Skeletal muscle satellite cell (primary cell): ENCODE measurements around the gene PKHD1.

Experiments used
- H3K27me3 ChIP-seq: 2 replicates; pipeline ENCODE4 v1.7.0; 2013; ENCODE audit warnings: low read length; ENCODE audit not compliant: control insufficient read depth, insufficient read depth
- H3K36me3 ChIP-seq: 2 replicates; pipeline ENCODE4 v1.7.0; 2013; ENCODE audit warnings: mild to moderate bottlenecking, control low read depth, low read length; ENCODE audit not compliant: insufficient read depth
- H3K4me1 ChIP-seq: 2 replicates; pipeline ENCODE4 v1.7.0; 2013; ENCODE audit warnings: low read length; ENCODE audit not compliant: control insufficient read depth, insufficient read depth
- H3K4me2 ChIP-seq: 2 replicates; pipeline ENCODE4 v1.7.0; 2013; ENCODE audit warnings: mild to moderate bottlenecking, low read length
- H3K4me3 ChIP-seq: 2 replicates; pipeline ENCODE4 v1.7.0; 2013; ENCODE audit warnings: low read length
- H3K9ac ChIP-seq: 2 replicates; pipeline ENCODE4 v1.7.0; 2013; ENCODE audit warnings: mild to moderate bottlenecking, low read depth, low read length, moderate library complexity
- H3K9me3 ChIP-seq: replicated peaks from 2 replicates; pipeline ENCODE4 v1.7.0; 2013; ENCODE audit warnings: mild to moderate bottlenecking, control low read depth, low read length

The PKHD1 gene

DNA sequence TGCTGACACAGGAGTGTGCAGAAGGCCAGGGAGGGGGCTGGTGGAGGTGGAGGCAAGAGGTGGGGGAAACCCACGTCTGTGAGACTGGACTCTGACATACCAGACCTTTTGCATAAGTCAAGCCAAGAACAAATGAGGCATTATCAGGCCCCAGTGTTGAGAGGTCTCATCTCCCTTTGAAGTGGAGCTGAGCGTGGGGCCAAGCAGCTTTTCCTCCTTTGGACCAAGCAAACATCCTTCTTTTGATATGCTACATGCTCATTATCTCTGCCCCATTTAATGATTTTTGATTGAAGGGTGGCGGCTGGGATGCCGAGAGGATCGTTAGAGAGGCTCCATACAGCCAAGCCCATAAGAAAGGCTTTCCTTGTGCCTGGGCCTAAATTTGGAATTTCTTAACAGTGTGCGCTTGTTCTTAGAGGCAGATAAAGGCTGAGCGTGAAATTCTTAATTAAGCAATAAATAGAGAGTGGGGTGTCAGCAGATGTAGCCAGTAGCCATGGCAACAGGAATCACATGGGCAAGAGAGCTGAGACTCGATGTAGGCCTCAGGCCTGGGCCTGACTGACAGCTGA lies 244.5 kb downstream of the PKHD1 start:
- Histone ChIP-seq H3K4me2 (no peak overlapping the region), H3K27me3 (no peaks in the 10 kb centered on the region), H3K9me3 (no peaks in the 10 kb centered on the region), H3K9ac (no peak overlapping the region), H3K4me3 (no peak overlapping the region), H3K4me1 (no peaks in the 10 kb centered on the region), H3K36me3 (no peaks in the 10 kb centered on the region)

- Histone ChIP-seq H3K4me2 (no peak overlapping the region), H3K9ac (no peak overlapping the region)
These were observed 245.2 kb downstream of the PKHD1 start for GRCh38 chr6:51842061-51842803.

GRCh38 chr6:51841626-51842025 lies 245.8 kb downstream of the PKHD1 start:
- Histone ChIP-seq H3K27me3 (no peaks in the 10 kb centered on the region), H3K4me1 (no peaks in the 10 kb centered on the region), H3K9ac (no peak overlapping the region), H3K36me3 (no peaks in the 10 kb centered on the region), H3K4me2 (no peak overlapping the region), H3K9me3 (no peaks in the 10 kb centered on the region), H3K4me3 (no peak overlapping the region)

More at GRCh38 chr6:51842061-51842803, 245.2 kb downstream of the PKHD1 start:
- no peaks in the 10 kb centered on the region for H3K4me1 ChIP-seq
- no peaks in the 10 kb centered on the region for H3K36me3 ChIP-seq
- H3K4me3 ChIP-seq, result no peak overlapping the region
- H3K9me3 ChIP-seq, result no peaks in the 10 kb centered on the region
- H3K27me3 ChIP-seq, result no peaks in the 10 kb centered on the region

- Histone ChIP-seq H3K4me1 (no peaks in the 10 kb centered on the region), H3K4me2 (no peak overlapping the region), H3K27me3 (no peaks in the 10 kb centered on the region), H3K4me3 (no peak overlapping the region), H3K36me3 (no peaks in the 10 kb centered on the region), H3K9ac (no peak overlapping the region), H3K9me3 (no peaks in the 10 kb centered on the region)
These were observed 247.6 kb downstream of the PKHD1 start for GRCh38 chr6:51839726-51840374.

DNA sequence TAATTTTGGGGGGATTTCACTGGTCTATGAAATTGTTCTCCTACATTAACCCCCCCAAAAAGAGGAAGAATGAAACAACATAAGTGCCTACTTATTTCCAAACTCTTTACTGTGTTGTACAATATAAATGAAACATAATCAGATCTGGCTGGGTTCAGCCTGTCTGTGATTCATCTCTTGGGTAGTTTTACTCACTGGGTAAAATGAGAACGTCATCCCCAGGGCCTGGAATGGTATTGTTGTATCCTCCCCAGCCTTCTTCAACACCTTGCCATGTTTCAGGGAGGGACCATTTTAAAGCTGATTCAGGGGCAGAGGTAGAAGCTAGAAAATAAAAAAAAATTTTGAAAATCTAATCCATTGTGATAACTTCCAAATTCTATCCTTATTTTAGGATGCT lies 256.7 kb downstream of the PKHD1 start:
- Histone ChIP-seq H3K4me3 (no peak overlapping the region), H3K9ac (no peak overlapping the region), H3K9me3 (no peaks in the 10 kb centered on the region), H3K4me1 (no peaks in the 10 kb centered on the region), H3K27me3 (no peaks in the 10 kb centered on the region), H3K4me2 (no peak overlapping the region), H3K36me3 (no peaks in the 10 kb centered on the region)

GRCh38 chr6:51827580-51827979 lies 259.8 kb downstream of the PKHD1 start:
- Histone ChIP-seq H3K4me2 (no peak overlapping the region), H3K4me3 (no peak overlapping the region), H3K36me3 (no peaks in the 10 kb centered on the region), H3K9me3 (no peaks in the 10 kb centered on the region), H3K27me3 (no peaks in the 10 kb centered on the region), H3K4me1 (no peaks in the 10 kb centered on the region), H3K9ac (no peak overlapping the region)

DNA sequence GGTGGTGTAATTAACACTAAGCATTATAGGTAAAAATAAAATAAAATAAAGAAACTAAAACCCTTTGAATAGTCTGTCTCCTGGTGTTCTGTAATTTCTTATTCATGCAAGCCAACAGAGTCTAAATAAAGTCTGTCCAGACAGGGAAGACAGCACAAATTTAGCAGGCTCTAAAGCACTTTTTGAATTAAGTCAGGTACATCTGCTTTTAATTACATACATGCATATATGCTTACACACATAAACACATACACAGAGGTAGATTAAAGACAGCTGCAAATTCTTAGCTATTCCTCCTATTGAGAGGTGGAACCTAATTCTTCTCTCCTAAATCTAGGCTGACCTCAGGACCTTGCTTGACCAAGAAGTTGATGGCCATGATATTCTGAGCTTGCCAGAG lies 262.5 kb downstream of the PKHD1 start:
- Histone ChIP-seq H3K4me3 (no peak overlapping the region), H3K4me2 (no peak overlapping the region), H3K27me3 (no peaks in the 10 kb centered on the region), H3K36me3 (no peaks in the 10 kb centered on the region), H3K9ac (no peak overlapping the region), H3K4me1 (no peaks in the 10 kb centered on the region), H3K9me3 (no peaks in the 10 kb centered on the region)

DNA sequence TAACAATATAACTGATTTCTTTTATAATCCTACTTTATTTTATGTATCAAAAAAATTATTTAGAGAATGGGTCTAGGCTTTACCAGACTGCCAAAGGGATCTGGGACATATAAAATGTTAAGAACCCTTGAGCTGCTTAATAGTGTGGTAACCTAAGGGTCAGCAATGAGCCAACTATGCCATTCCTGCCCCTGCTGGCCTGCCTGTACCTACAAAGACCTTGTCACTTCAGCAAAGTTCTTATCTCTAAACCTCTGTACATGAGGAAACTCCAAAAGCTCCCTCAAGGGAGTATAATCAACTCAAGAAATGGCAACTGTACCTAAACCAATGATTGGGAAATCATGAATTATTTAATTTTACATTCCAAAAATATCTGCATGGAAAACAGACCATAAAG lies 266.9 kb downstream of the PKHD1 start:
- H3K9me3 ChIP-seq, result no peaks in the 10 kb centered on the region
- no peaks in the 10 kb centered on the region for H3K4me1 ChIP-seq
- H3K4me2 ChIP-seq, result no peak overlapping the region
- H3K27me3 ChIP-seq, result no peaks in the 10 kb centered on the region
- H3K9ac ChIP-seq, result no peak overlapping the region
- no peaks in the 10 kb centered on the region for H3K36me3 ChIP-seq
- H3K4me3 ChIP-seq, result no peak overlapping the region

DNA sequence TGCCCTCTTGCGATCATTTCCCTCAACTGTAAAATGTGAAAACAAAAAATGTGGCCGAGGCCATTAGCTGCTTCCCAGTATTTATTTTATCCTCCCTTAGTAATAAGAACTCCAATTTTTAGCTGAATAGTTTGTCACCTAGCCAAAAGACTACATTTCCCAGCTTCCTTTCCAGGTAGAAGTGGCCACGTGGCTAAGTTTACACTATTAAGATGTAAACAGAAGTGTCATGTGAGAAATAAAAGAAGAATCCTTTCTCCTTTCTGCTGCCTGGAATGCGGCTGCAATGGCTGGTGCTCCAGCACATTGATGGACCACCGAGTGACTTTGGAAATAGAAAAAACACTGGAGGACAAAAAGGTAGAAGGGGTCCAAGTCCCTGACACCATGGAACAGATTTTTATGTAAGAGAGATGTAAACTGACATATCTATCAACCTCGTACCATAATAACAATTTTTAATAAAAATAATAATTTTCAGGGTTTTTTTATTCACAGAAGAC lies 268.8 kb downstream of the PKHD1 start:
- Histone ChIP-seq H3K9me3 (no peaks in the 10 kb centered on the region), H3K27me3 (no peaks in the 10 kb centered on the region), H3K36me3 (no peaks in the 10 kb centered on the region), H3K4me2 (no peak overlapping the region), H3K4me3 (no peak overlapping the region), H3K9ac (no peak overlapping the region), H3K4me1 (no peaks in the 10 kb centered on the region)

DNA sequence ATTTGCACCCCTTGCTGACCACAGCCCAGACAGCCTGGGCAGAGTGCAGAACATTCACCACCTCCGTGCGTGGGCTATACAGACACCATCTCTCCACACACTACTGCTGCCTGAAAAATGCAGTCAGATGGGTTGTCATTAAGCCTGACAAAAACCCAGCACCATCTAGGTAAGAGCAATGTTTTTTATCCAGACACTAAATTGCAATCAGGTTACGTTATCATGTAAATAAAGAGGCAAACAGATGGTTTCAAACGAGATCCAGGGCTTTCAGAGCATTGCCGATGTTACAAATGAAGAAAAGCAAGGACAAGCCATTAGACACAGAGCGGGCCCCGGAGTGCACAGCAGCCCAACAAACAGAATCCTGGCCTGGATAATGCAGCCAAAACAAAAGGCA lies 269.6 kb downstream of the PKHD1 start:
- H3K4me1 ChIP-seq, result no peaks in the 10 kb centered on the region
- no peak overlapping the region for H3K9ac ChIP-seq
- no peaks in the 10 kb centered on the region for H3K27me3 ChIP-seq
- no peaks in the 10 kb centered on the region for H3K9me3 ChIP-seq
- no peak overlapping the region for H3K4me2 ChIP-seq
- H3K4me3 ChIP-seq, result no peak overlapping the region
- no peaks in the 10 kb centered on the region for H3K36me3 ChIP-seq

DNA sequence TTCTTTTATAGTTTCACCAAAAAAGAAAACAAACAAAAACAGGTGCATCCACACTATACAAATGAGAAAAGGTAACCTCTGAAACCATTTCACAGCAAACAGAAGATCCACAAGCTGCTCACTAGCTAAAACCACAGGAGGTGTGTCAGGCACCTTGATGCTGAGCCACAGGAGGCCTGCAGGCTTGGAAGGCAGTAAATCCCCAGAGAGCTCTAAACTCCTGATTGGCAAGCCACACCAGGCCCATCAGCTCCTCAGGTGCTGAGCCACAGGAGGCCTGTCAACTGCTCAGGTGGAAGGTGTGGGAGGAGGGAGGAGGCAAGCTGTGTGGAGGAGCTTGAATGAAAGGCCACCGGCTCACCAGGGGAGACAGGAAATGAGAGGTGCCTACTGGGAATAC lies 273.0 kb downstream of the PKHD1 start:
- H3K9ac ChIP-seq, result no peak overlapping the region
- no peaks in the 10 kb centered on the region for H3K4me1 ChIP-seq
- H3K27me3 ChIP-seq, result no peaks in the 10 kb centered on the region
- H3K9me3 ChIP-seq, result peaks cover 2% of the 10 kb centered on the region
- H3K4me3 ChIP-seq, result no peak overlapping the region
- no peaks in the 10 kb centered on the region for H3K36me3 ChIP-seq
- no peak overlapping the region for H3K4me2 ChIP-seq
